Measurements from ENCODE around the gene NOL9. TPM values are rescaled to one million over a fixed set of nuclear protein-coding genes. Genes with fewer than 3 reads are reported as not detected.

NOL9 gene
- total and polyA plus RNA-seq, 4 donors = 3.4 to 29.4 (median 16.7) TPM

GRCh38 chr1:6506210-6507036, 47.9 kb downstream of the NOL9 start:
- DNase-seq = no peak
- TF ChIP-seq CTCF (IDR thresholded peaks at IDR 0.05; ENCODE audit: control extremely low read depth, extremely low read depth) = no peak
- H3K4me1 ChIP-seq (ENCODE audit: control insufficient read depth in 5 of 5, insufficient read depth in 5 of 5, low read length in 5 of 5) = peaks cover 0 to 13% (median 0%) of the 10 kb centered on the region in 5 donors
- H3K9me3 ChIP-seq (ENCODE audit: control insufficient read depth in 4 of 4, insufficient read depth in 3 of 4, low read length in 3 of 4) = no peaks in the 10 kb centered on the region
- H3K36me3 ChIP-seq (ENCODE audit: control insufficient read depth in 4 of 4, insufficient read depth in 4 of 4, low read length in 4 of 4) = no peaks in the 10 kb centered on the region
- WGBS, 2 donors = 81 to 87% methylated on average over 31 of the region's 31 CpGs
- no peak overlapping the region for H3K9ac ChIP-seq (ENCODE audit: insufficient read depth in 1 of 2, low read length in 2 of 2)
- ATAC-seq (ENCODE audit: insufficient read depth, low FRiP score) = no peak
- no peaks in the 10 kb centered on the region for H3K27me3 ChIP-seq (ENCODE audit: control insufficient read depth in 3 of 3, insufficient read depth in 3 of 3, low read length in 2 of 3)
- no peak overlapping the region for H3K4me3 ChIP-seq
- no peak overlapping the region for H3K27ac ChIP-seq (ENCODE audit: low read depth in 1 of 2, low read length in 1 of 2)

GRCh38 chr1:6505367-6506209, 48.7 kb downstream of the NOL9 start:
- Histone ChIP-seq H3K4me1 (ENCODE audit: control insufficient read depth in 5 of 5, insufficient read depth in 5 of 5, low read length in 5 of 5) (peaks cover 0 to 15% (median 0%) of the 10 kb centered on the region in 5 donors), H3K36me3 (ENCODE audit: control insufficient read depth in 4 of 4, insufficient read depth in 4 of 4, low read length in 4 of 4) (no peaks in the 10 kb centered on the region), H3K9me3 (ENCODE audit: control insufficient read depth in 4 of 4, insufficient read depth in 3 of 4, low read length in 3 of 4) (no peaks in the 10 kb centered on the region), H3K9ac (ENCODE audit: insufficient read depth in 1 of 2, low read length in 2 of 2) (no peak overlapping the region), H3K27ac (ENCODE audit: low read depth in 1 of 2, low read length in 1 of 2) (no peak overlapping the region), H3K27me3 (ENCODE audit: control insufficient read depth in 3 of 3, insufficient read depth in 3 of 3, low read length in 2 of 3) (no peaks in the 10 kb centered on the region), H3K4me3 (no peak overlapping the region)
- ATAC-seq (ENCODE audit: insufficient read depth, low FRiP score) = no peak
- no peak for DNase-seq
- no peak for TF ChIP-seq CTCF (IDR thresholded peaks at IDR 0.05; ENCODE audit: control extremely low read depth, extremely low read depth)
- 88 to 95% methylated on average over 28 to 31 of the region's 31 CpGs for WGBS, 2 donors

DNA sequence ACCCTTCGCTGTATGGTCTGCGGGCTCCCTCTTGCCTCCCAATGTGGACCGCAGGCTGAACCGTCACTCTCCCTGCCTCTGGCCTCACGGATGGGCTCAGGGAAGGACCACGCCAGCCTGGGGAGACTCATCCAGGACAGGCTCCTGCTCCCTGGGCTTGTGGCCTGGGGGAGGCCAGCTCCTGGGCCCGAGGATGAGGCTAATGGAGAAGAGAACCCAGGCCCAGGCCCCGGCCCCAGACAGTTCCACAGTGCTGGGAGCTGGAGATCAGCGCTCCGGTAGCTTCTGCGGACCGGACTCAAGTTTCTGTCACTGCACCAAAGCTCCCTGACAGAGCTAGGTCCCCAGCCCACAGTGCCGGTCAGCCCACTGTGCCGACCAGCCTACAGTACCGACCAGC, 49.4 kb downstream of the NOL9 start:
- H3K4me3 ChIP-seq = no peak overlapping the region
- H3K9me3 ChIP-seq (ENCODE audit: control insufficient read depth in 4 of 4, insufficient read depth in 3 of 4, low read length in 3 of 4) = no peaks in the 10 kb centered on the region
- H3K4me1 ChIP-seq (ENCODE audit: control insufficient read depth in 5 of 5, insufficient read depth in 5 of 5, low read length in 5 of 5) = peaks cover 0 to 15% (median 0%) of the 10 kb centered on the region in 5 donors
- H3K9ac ChIP-seq (ENCODE audit: insufficient read depth in 1 of 2, low read length in 2 of 2) = no peak overlapping the region
- H3K27me3 ChIP-seq (ENCODE audit: control insufficient read depth in 3 of 3, insufficient read depth in 3 of 3, low read length in 2 of 3) = no peaks in the 10 kb centered on the region
- ATAC-seq (ENCODE audit: insufficient read depth, low FRiP score) = no peak
- H3K27ac ChIP-seq (ENCODE audit: low read depth in 1 of 2, low read length in 1 of 2) = no peak overlapping the region
- TF ChIP-seq CTCF (IDR thresholded peaks at IDR 0.05; ENCODE audit: control extremely low read depth, extremely low read depth) = no peak
- no peak for DNase-seq
- WGBS, 2 donors = 91 to 97% methylated on average over 15 of the region's 15 CpGs
- no peaks in the 10 kb centered on the region for H3K36me3 ChIP-seq (ENCODE audit: control insufficient read depth in 4 of 4, insufficient read depth in 4 of 4, low read length in 4 of 4)

Measured in lung (tissue), 12 donors.